GM18526 (cell line): ENCODE results near the gene BMPR1A.

Source experiments
- POLR2A ChIP-seq: IDR thresholded peaks from 3 replicates; pipeline ENCODE4 v1.6.1; 2011; ENCODE audit not compliant: insufficient read length; ENCODE audit errors: extremely low read depth

The BMPR1A gene

GRCh38 chr10:86827639-86828038, 71.2 kb downstream of the BMPR1A start:
- no peak for TF ChIP-seq POLR2A

GRCh38 chr10:86828145-86828544, 71.7 kb downstream of the BMPR1A start:
- TF ChIP-seq POLR2A = no peak

- no peak for TF ChIP-seq POLR2A
Observed at GRCh38 chr10:86829472-86829871, 73.1 kb downstream of the BMPR1A start.

GRCh38 chr10:86830043-86830591, 73.7 kb downstream of the BMPR1A start:
- no peak for TF ChIP-seq POLR2A

GRCh38 chr10:86833969-86834368, 77.5 kb downstream of the BMPR1A start:
- no peak for TF ChIP-seq POLR2A

- no peak for TF ChIP-seq POLR2A
Observed at GRCh38 chr10:86836044-86836443, 79.6 kb downstream of the BMPR1A start.

- TF ChIP-seq POLR2A = no peak
Observed at GRCh38 chr10:86837663-86838062, 81.2 kb downstream of the BMPR1A start.

- no peak for TF ChIP-seq POLR2A
Observed at GRCh38 chr10:86840498-86840897, 84.1 kb downstream of the BMPR1A start.

- no peak for TF ChIP-seq POLR2A
Observed at GRCh38 chr10:86846088-86846487, 89.7 kb downstream of the BMPR1A start.

- no peak for TF ChIP-seq POLR2A
Observed at GRCh38 chr10:86848747-86849146, 92.3 kb downstream of the BMPR1A start.

- TF ChIP-seq POLR2A = no peak
Observed at GRCh38 chr10:86849181-86849894, 92.9 kb downstream of the BMPR1A start.

GRCh38 chr10:86850481-86850880, 94.1 kb downstream of the BMPR1A start:
- no peak for TF ChIP-seq POLR2A

- TF ChIP-seq POLR2A = no peak
Observed at GRCh38 chr10:86851328-86852207, 95.1 kb downstream of the BMPR1A start.

- TF ChIP-seq POLR2A = no peak
Observed at GRCh38 chr10:86855513-86855912, 99.1 kb downstream of the BMPR1A start.

- no peak for TF ChIP-seq POLR2A
Observed at GRCh38 chr10:86856156-86856555, 99.7 kb downstream of the BMPR1A start.

GRCh38 chr10:86857128-86857721, 100.8 kb downstream of the BMPR1A start:
- no peak for TF ChIP-seq POLR2A

GRCh38 chr10:86858011-86858410, 101.6 kb downstream of the BMPR1A start:
- no peak for TF ChIP-seq POLR2A
